GM04503 (cell line): ENCODE measurements around the gene LDHD.

ENCODE experiments used
- DNase-seq: peaks from one replicate; pipeline ENCODE4 v3.0.0-alpha.2; 2012; ENCODE audit warnings: low read depth

LDHD gene

DNA sequence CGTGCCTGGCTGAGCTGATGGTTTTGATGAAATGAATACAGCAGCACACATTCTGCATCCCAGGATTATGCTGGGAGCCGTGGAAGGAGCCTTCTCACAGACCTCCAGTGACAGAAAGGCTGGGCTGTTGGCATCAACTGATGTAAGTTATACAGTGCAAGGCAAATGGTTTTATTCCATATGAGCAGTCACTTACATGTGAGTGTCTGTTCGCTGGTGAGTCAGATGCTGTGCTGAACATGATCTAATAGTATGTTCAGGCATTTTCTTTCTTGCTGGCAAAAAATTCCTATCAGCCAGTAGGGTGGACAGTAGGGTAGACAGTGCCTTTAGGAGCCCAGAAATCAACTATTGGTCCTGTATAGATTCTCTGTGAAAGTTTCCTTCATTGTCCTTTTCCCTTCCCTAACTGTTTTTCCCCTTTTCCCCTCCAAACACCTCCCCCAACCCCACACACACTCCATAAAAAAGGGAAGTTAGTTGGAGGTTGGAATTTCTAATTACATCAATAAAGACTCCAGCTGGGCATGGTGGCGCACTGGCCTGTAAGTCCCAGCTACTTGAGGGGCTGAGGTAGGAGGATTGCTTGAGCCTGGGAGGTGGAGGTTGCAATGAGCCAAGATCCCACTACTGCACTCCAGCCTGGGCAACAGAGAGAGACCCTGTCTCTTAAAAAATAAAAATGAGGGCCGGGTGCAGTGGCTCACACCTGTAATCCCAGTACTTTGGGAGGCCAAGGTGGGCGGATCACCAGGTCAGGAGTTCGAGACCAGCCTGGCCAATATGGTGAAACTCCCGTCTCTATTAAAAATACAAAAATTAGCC is 36.2 kb downstream of the LDHD start:
- DNase-seq, result no peak

DNA sequence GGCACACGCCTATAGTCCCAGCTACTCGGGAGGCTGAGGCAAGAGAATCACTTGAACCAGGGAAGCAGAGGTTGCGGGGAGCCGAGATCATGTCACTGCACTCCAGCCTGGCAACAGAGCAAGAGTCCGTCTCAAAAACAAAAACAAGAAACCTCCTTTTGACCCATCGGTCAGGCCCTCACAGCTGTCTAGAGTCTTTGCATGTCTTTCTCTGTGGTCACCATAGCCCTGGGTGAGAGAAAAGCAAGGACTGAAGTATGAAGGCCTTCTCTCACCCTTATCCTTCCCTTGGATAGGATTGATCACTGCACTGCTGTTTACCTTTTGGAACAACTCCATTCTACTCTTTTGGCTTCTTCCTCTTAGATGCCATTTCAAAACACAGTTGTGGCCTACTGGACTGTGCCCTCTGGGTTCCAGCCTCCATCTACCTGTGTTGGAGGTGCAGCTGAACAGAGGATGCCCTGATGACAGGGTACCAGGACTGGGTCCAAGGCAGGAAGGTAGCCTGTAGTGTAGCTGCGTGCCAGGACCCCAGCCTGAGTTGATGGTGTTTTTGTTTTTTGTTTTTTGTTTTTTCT is 37.1 kb downstream of the LDHD start:
- no peak for DNase-seq

DNA sequence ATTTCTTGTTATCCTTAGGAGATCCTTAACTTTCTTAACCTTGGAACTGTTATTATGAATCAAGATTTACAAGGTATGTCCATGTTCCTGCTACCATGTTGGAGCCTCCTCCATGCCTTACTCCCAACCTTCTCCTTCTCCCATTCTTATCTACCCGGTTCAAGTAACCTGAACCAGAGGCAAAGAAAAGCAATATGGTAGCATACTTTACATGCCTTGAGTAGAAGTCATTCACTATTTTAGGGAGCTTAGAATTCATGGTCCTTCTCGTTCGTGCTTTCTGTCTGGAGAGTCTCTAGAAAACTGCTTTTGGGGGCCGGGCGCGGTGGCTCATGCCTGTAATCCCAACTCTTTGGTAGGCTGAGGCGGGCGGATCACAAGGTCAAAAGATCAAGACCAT is 37.7 kb downstream of the LDHD start:
- no peak for DNase-seq

DNA sequence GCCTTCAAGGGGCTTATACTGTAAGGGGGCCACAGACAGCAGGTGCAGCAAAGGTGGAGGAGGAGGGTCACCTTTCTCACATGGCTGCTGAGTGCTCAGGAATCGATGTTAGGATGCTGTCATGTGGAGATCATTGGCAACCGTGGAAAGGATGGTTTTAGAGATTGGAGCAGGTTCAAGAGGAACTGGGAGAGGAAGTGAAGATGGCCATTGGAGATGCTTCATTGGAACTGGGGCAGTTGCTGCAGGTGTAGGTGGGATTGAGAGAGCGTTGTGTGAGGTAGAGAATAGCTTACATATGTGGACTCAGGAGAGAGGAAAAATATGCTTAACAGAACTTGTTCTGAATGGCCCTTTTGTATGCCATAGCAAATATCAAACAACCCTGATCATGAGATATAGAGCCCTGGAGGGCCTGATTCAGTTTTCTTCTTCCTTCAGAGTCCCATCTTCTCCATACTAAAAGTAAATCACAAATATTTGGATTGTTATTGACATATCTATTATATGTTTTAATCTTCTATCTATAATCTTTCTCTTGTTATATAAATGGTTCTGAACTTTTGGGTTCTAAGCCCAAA is 40.8 kb downstream of the LDHD start:
- no peak for DNase-seq

DNA sequence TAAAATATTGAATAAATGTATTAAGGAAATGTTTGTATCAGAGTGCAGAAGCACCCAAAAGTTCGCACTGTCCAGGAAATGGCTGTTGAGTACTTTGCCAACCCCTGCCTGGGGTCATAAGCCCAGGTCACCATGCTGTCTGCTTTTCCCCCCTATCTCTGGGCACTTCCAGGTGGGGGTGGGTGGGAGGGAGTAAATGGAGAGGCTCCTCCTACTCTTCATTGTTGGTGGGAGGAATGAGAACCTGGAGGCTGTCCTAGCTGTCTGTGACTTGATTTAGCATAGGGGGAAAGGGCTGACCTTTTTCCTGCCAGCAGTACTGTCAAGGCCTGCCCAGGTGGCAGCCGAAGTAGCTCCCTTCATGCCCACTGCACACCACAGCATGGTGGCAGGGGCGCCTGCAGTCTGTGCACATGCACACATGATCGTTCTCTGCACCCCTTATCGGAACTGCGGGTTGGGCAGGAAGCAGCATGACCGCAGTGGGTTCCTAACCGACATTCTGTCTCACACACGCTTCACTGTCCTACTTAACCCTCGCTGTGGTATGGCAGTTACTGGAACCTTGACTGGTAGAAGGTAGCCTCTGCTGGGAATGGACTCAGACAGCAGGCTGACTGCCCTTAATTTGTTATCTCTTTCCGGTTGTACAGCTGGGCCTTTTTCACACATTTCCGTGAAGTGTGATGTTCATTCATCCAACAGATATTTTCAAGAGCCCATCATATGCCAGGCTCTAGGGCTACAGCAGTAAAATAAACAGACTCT is 41.5 kb downstream of the LDHD start:
- no peak for DNase-seq

DNA sequence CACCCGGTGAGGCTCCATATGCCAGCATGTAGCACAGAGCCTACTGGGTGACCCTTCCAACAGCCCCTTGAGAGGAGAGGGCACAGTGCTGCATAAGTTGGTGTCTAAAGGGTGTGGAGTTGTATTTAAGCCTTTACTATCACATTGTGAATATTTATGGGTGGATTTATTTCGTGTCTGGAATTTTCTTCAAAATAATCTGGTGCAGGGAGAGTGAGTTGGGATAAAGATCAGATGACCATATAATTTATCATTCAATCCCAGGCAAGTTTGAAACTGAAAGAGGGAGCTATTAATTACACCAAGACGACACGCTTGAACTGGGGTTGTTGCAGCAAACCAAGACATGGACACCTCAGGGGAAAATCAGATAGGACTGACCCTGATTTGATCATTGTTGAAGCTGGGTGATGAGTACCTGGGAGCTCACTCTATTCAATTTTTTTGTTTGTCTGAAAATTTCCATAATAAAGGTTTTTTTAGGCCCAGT is 42.2 kb downstream of the LDHD start:
- no peak for DNase-seq

DNA sequence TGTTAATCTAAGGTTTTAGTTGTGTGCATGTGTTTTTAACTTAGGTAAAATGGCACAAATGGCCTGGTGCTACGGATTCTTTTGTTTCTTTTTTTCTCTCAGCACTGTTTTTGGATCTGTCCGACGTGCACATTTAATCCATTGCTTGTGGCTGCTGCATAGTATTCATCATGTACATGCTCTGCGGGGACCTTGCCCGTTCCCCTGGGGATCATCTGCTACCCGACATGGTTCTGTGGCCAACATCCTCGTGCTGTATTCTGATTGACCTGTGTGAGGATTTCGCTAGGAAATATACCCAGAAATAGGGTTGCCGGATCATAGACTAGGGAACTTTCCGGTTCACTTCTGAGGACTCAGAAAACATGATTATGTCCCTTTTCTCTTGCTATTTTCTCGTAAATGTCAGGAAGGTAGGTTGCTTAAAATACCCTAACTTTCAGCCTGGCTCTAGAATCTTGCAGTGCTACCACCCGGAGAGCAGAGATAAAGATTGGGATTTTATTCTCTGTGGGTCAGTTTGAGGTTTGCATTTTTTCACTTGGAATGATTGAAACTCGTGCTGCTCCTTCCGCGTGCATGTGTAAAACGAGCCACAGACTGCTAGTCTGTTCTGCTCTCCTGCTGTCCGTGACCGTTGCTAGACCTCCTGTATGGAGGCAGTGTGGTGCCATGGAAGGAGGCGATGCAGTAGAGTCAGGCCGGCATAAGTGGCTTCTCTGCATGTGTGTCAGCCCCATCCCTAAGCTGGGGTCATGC is 42.9 kb downstream of the LDHD start:
- no peak for DNase-seq

DNA sequence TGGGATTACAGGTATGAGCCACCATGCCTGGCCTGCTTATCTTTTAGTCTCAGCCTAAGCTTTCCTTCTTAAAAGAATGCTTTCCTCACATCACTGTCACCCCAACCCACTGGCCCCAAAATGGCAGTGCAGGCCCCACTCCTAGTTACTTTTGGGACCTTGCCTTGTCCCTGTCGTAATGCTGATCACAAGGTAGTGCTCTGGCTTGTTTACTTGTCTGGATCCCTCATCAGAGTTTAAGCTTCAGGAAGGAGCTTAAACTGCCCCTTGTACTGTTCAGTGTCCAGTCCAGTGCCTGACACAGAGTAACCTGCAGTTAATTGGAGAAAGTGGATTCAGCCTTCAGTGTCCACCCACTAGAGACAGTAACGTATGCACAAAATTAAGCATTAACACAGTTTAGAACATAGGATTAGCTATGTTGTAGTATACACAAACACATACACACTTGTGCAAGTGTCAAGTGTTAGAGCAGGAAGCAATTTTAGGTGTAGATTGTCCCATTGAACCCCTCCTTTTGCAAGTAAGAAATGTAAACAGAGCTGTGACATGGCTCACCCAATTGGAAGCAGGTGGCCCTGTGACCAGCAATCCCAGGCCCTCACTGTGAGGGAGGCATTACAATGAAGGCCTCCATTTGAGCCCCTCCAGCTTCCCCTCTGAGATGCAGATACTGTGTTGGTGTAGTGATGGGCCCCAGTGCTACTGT is 44.2 kb downstream of the LDHD start:
- DNase-seq, result no peak

DNA sequence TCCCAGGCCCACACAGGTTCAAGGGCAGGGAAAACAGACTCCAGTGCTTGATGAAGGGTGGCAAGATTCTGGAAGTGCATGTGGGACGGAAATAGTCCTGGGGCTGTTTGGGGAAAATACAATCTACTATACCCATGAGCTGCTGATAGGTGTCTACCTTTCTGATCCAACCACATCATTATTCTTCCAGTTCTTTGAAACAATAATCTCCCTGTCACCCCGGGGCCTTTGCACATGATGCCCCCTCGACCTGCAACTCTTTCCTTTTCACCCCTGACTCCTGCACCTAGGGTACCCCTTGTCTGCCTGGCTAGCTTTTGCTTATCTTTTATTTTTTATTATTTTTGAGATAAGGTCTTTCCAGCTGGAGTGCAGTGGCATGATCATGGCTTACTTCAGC is 45.0 kb downstream of the LDHD start:
- DNase-seq, result no peak

DNA sequence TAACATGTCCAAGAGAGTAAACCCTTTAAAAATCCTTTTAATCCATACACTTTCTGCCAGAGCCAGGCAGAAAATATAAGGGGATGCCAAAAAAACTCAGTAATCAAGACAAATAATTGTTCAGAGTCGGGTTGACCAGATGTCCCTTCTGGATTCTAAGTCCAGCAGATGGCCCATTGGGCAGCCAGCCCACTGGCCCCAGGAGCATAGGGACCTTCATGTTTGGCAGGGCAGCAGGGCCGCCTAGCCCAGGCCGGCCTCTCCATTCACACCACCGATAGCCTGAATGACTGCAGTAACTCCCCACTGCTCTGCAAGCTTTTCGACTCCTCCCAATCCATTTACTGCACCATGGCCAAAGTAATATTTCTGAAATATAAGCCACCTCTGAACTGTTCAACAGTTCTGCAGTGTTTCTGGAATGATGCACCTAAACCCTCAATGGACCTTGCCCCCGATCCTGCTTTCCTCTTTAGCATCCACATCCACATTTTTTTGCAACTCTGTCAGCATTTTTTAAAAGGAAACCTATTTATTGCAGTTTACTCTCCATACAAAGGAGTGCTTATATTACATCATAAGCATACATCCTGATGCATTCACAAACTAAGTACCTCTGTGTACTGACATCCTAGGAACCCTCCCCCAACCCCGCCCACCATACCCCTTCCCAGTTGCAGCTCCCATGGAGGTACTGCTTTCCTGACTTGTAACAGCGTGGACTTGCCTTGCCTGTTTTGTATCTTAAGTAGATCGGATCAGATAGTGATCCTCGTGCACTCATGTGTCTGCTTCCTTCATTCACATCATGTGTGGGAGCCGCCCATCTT is 46.4 kb downstream of the LDHD start:
- no peak for DNase-seq

DNA sequence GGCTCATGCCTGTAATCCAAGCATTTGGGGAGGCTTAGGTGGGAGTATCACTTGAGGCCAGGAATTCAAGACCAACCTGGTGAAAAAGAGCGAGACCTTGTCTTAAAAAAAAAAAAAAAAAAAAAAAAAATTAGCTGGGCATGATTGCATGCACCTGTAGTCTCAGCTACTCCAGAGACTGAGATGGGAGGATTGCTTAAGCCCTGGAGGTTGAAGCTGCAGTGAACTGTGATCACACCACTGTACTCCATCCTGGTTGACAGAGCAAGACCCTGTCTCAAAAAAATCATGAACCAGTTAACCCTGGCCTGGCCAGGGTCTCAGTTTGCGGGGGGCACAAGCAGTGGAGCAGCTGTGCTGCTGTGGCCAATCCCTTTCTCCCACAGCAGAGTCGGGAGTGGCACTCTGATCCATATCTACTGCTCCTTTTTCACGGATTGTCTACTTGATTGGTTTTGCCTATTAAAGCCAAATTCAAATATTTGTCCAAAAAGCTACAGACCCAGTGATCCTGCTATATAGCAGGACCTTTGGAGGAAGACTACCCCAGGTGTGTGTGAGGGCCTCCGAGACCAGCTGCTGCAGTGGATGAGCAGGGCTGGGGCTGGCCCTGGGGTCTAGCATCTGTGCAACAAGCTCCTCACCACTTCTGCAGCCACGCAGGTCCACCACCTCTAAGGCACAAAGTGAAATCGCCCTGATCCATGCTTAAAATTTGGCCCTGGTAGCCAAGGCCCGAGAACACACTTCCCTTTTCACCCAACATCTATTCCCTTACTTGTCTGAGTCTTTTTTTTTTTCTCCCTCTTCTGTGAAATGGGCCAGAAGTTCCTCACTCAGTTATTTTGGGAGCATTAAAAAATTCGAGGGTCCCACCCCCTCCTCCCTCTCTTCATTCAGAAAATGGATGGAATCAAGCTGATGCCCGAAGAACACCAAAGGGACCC is 48.2 kb downstream of the LDHD start:
- DNase-seq, result no peak

DNA sequence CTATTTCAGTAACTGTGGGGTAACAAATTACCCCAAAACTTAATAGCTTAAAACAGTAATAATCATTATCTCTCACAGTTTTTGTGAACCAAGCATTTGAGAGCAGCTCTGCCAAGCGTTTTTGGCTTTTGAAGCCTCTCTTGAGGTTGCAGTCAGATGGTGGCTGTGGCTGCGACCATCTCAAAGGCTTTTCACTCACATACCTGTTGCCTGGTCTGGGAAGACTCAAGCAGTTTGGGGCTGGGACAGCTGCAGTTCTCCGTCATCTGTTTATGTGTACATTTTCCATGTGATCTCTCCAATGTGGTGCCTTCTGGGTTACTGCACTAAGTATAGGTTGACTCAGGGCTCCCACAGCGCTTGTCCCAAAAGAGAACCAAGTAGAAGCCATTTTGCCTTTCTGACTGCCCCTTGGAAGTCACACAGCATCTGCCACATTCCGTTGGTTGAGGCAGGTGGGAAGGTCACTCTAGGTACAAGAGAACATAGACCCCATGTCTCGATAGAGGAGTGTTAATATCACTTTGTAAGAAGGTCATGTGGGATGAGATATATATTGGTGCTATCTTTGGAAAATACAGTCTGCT is 49.6 kb downstream of the LDHD start:
- no peak for DNase-seq

DNA sequence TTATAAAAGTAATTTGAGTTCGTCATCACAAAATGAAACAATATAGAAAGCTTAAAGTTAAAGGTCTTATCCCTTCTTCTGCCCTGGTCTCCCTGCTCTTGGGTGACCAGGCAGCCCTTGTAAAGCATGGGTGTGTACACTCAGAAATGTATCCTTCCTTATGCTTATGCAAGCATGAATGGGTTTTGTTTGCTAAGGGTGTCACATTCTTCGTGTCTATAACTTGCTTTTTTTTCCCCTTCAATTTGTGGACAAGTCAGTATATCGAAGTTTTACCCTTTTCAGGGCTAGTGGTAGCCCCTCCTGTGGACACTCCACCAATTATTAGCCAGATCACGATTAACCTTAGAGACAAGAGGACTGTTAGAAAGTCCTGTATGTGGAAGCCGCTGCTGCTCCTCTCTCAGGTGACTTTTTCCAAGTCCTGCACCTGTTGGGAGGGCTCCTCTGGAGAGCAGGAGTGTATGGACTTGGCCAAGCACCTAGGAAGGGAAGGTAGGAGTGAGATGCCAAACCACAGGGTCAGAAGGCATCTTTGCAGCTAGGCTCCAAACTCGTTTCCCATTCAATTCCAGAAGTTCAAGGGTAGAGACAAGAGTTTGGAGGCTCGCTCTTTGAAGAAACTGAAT is 50.9 kb downstream of the LDHD start:
- DNase-seq, result no peak

DNA sequence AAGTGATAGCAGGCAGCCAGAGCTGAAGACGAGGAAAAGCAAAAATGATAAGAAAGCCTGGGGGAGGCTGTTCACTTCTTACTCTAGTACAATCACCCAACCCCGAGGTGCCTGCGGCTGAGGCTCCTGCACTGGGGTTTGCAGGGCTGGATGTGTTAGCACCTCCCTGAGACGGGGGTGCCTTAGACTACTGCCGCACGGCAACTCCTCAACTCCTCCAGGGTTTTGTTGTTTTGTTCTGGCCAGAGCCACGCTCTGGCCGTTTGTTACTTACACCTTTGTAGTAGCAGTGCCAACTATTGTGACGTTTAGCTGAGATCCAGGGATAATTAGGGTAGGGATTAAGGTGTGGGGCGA is 51.5 kb downstream of the LDHD start:
- DNase-seq, result no peak

DNA sequence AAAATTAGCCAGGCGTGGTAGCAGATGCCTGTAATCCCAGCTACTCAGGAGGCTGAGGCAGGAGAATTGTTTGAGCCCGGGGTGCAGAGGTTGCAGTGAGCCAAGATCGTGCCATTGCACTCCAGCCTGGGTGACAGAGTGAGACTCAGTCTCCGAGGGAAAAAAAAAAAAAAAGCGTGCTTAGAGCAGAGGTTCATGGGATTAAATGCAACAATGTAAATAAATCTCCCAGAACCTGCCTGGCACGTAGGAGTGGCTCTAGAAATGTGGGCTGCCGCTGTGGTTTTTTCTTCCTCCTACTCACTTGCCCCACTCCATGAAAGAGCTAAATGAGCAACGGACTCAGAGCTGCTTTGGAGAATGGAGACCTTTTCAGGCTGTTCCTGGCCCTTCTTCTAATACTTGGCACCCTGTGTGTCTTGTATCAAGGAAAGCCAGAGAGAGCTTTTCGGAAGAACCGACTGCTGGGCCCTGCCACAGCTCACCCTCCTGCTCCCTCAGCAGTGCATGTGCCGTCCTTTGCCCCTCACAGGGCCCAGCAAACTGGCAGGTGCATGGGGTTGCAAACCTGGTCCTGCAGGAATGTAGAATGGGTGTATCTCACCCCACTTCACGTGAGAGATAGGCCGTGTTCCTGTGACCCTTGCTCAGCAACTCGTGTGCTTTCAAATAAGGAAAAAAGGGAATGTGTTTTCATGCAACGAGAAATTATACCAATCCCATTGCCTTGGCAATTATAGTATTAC is 52.0 kb downstream of the LDHD start:
- no peak for DNase-seq

DNA sequence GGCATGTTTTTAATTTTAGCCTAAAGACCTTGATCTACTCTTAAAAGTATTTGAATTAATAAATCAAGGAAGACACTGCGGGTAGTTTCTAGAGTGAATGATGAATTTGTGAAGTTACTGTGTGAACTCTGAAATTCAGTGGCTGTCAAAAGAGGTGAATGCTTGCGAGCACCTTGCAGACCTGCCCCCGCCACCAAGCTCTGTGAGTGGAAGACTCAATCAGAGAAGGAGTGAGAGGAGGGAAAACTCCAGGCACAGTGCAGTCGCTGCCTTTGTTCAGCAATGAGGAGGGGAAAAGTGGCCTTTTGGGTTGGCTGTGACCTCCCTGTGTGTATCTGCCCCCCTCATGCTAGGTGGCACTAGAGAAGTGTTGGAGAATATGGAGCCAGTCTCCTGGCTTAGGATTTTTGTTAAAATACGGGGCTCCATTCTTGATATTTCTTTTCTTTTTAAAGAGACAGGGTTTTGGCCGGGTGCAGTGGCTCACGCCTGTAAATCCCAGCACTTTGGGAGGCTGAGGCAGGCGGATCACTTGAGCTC is 53.0 kb downstream of the LDHD start:
- DNase-seq, result no peak

DNA sequence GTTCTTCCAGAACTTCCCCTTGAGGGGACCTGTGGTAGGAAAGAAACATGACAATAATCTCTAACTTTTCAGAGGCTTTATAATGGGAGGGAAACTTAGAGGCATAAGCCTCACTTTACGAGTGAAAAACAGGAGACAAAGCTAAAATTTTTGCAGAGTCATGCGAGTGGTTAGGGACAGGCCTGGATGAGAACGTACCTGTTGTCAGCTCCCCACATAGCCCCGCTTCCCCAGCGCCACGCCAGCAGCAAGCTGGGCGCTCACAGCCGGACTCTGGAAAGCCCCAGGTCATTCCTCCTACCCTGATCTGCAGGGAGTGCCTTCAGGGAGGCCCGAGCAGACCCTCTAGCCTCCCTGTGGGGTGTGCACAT is 53.6 kb downstream of the LDHD start:
- DNase-seq, result no peak
